A549 (cell line): Measurements from ENCODE around the gene GLIS1. TPM values are rescaled to one million over a fixed set of nuclear protein-coding genes. Genes with fewer than 3 reads are reported as not detected.

Experiments
- ATAC-seq, 2 experiments: fragments of 200-7000 bp in 1 of 2; fragments of >200 bp in 1 of 2; cut with Nextera tagmentation in 1 of 2; cut with Tn5 transposase in 1 of 2; 3 replicates each; pipeline versions ENCODE4 v1.8.0 to v1.9.1; 2018 to 2020; ENCODE audit warnings: mild to moderate bottlenecking in 1 of 2, moderate library complexity in 1 of 2
- CTCF ChIA-PET: fragments of 300-600 bp; sonication (Branson Sonifier 250); formaldehyde crosslinking; extraction: SDS; loops from one replicate; lab custom pipeline; 2021; ENCODE audit warnings: antibody characterized with exemption, inconsistent platforms; lab: Yijun Ruan, JAX
- POLR2A ChIA-PET: fragments of 350-600 bp; formaldehyde crosslinking; extraction: SDS; loops from one replicate; lab custom pipeline; 2021; ENCODE audit warnings: antibody characterized with exemption, inconsistent platforms; lab: Yijun Ruan, JAX
- DNase-seq, 2 experiments: peaks; one replicate each; pipeline versions ENCODE4 v3.0.0 to v3.0.0-alpha.2; 2011 to 2016; ENCODE audit warnings: low read depth in 1 of 2, low spot score in 1 of 2
- FAIRE-seq: peaks from 2 replicates; lab custom pipeline; 2011; peaks lifted over from hg19 to GRCh38; lab: Jason Lieb, UNC
- H3K27ac ChIP-seq, 2 experiments: fragments of >200 bp; sonication (Bioruptor Twin); formaldehyde crosslinking; 3 replicates each; pipeline ENCODE4 v1.5.1; 2016 to 2017
- H3K4me1 ChIP-seq: fragments of >200 bp; sonication (Bioruptor Twin); formaldehyde crosslinking; 3 replicates; pipeline ENCODE4 v1.6.1; 2016
- H3K4me2 ChIP-seq: fragments of >200 bp; sonication (Bioruptor Twin); formaldehyde crosslinking; 3 replicates; pipeline ENCODE4 v1.6.1; 2016
- H3K4me3 ChIP-seq: fragments of >200 bp; sonication (Bioruptor Twin); formaldehyde crosslinking; 3 replicates; pipeline ENCODE4 v1.5.1; 2016
- H3K9me3 ChIP-seq: fragments of >200 bp; sonication (Bioruptor Twin); formaldehyde crosslinking; 3 replicates; pipeline ENCODE4 v1.6.1; 2016
- E2F6 ChIP-seq: IDR thresholded peaks from 2 replicates; pipeline ENCODE4 v1.6.1; 2012; ENCODE audit warnings: low read depth, borderline replicate concordance
- ELK1 ChIP-seq: fragments of 150-350 bp; IDR thresholded peaks from 2 replicates; pipeline ENCODE4 v1.6.1; 2014; ENCODE audit warnings: low read depth, mild to moderate bottlenecking, low read length
- FOSB ChIP-seq: fragments of 250-450 bp; sonication (Bioruptor Pico); IDR thresholded peaks from 2 replicates; pipeline ENCODE4 v1.5.0; 2020; ENCODE audit warnings: mild to moderate bottlenecking, moderate library complexity
- HES2 ChIP-seq: fragments of >200 bp; sonication (Bioruptor Twin); formaldehyde crosslinking; IDR thresholded peaks from 2 replicates; pipeline ENCODE4 v1.6.1; 2016
- HMGXB4 ChIP-seq: fragments of 250-450 bp; sonication (Bioruptor Pico); IDR thresholded peaks from 2 replicates; pipeline ENCODE4 v1.5.0; 2021; ENCODE audit warnings: mild to moderate bottlenecking, moderate library complexity, borderline replicate concordance
- HOXA7 ChIP-seq: fragments of 250-450 bp; sonication (Bioruptor Pico); IDR thresholded peaks from 2 replicates; pipeline ENCODE4 v1.5.0; 2020; ENCODE audit warnings: mild to moderate bottlenecking, moderate library complexity
- KDM1A ChIP-seq: fragments of 200-600 bp; sonication (generic); IDR thresholded peaks from 2 replicates; pipeline ENCODE4 v1.6.1; 2016; ENCODE audit warnings: low read depth, mild to moderate bottlenecking
- KDM5A ChIP-seq: fragments of 200-600 bp; sonication (generic); IDR thresholded peaks from 2 replicates; pipeline ENCODE4 v1.6.1; 2016; ENCODE audit warnings: antibody characterized with exemption, mild to moderate bottlenecking
- MAFK ChIP-seq: fragments of 450-650 bp; IDR thresholded peaks from 2 replicates; pipeline ENCODE4 v1.6.1; 2014; ENCODE audit not compliant: partially characterized antibody
- MAX ChIP-seq: IDR thresholded peaks from 2 replicates; pipeline ENCODE4 v1.6.1; 2012
- MYC ChIP-seq: IDR thresholded peaks from 2 replicates; pipeline ENCODE4 v1.6.1; 2012; ENCODE audit warnings: mild to moderate bottlenecking, inconsistent platforms, low read length, improper control_type of control experiment, borderline replicate concordance
- RAD21 ChIP-seq, 2 experiments: fragments of >200 bp in 1 of 2; sonication (Bioruptor Twin) in 1 of 2; formaldehyde crosslinking in 1 of 2; IDR thresholded peaks in 1 of 2; conservative IDR thresholded peaks in 1 of 2; 2 replicates in 1 of 2; 3 replicates in 1 of 2; pipeline ENCODE4 v1.6.1; 2012 to 2018; ENCODE audit warnings: inconsistent platforms in 1 of 2
- RCOR1 ChIP-seq: fragments of 150-350 bp; IDR thresholded peaks from 2 replicates; pipeline ENCODE4 v1.6.1; 2014; ENCODE audit warnings: antibody characterized with exemption, low read length, low read depth
- RFX5 ChIP-seq: fragments of 450-650 bp; IDR thresholded peaks from 2 replicates; pipeline ENCODE4 v1.7.1; 2014; ENCODE audit warnings: antibody characterized with exemption, mild to moderate bottlenecking, moderate library complexity
- TFCP2L1 ChIP-seq: fragments of 250-450 bp; sonication (Bioruptor Pico); IDR thresholded peaks from 2 replicates; pipeline ENCODE4 v1.5.0; 2021; ENCODE audit warnings: mild to moderate bottlenecking
- TP53 ChIP-seq: fragments of 250-450 bp; sonication (Bioruptor Pico); IDR thresholded peaks from 2 replicates; pipeline ENCODE4 v1.5.0; 2021; ENCODE audit warnings: mild to moderate bottlenecking, moderate library complexity
- ZC3H11A ChIP-seq: fragments of 450-650 bp; IDR thresholded peaks from 2 replicates; pipeline ENCODE4 v1.6.1; 2014; ENCODE audit warnings: antibody characterized with exemption, mild to moderate bottlenecking
- WGBS: methylation state at CpG from one replicate; pipeline ENCODE4 v1.1.6; 2017; ENCODE audit errors: missing lambda C conversion rate; 5-methylcytosine and 5-hydroxymethylcytosine counted together
- polyA plus RNA-seq, 4 experiments: library from polyadenylated mRNA; depleted of rRNA in 3 of 4; stranded (reverse); fragments of >200 nt; fragmentation: RNase III in 1 of 4; extraction: RNeasy Plus Mini Kit Qiagen cat#74134 plus additional on column Dnase treatment in 1 of 4; gene quantifications; 2 replicates in 3 of 4; 3 replicates in 1 of 4; pipeline ENCODE4 v1.2.3, GENCODE V29; 2011 to 2017

Gene GLIS1
- polyA plus RNA-seq, 2 of the 4 experiments (the other 2 are of a cell fraction): 0.04 TPM; not detected in 1

GRCh38 chr1:53598966-53599365 is 140.0 kb downstream of the GLIS1 start (continued):
- TF ChIP-seq HMGXB4 (CRISPR knock-in tag) (no peak), FOSB (no peak), MYC (no peak)

- ChIA-PET POLR2A (no interaction called here), CTCF (interaction anchor here (0.9 to 1.0 kb wide), 2 partner anchors 8 to 110 kb away, joined by 3 read pairs; no protein-coding TSS in a partner anchor)
- TF ChIP-seq RAD21 (conservative IDR thresholded peaks at IDR 0.05 in 1 of 2, IDR thresholded peaks at IDR 0.05 in 1 of 2) (no peak), RCOR1 (no peak), HES2 (no peak), MAX (no peak), E2F6 (no peak), TP53 (CRISPR knock-in tag) (no peak)
- H3K9me3 ChIP-seq: no peaks in the 10 kb centered on the region
- WGBS: 61% methylated on average over 4 of the region's 7 CpGs
- DNase-seq (no peak), ATAC-seq (no peak), FAIRE-seq (no peak)
- H3K4me2 ChIP-seq: no peak overlapping the region
- H3K4me1 ChIP-seq: no peaks in the 10 kb centered on the region
- H3K4me3 ChIP-seq: no peak overlapping the region
- no peak overlapping the region for H3K27ac ChIP-seq
Measured at GRCh38 chr1:53595906-53596305, 143.1 kb downstream of the GLIS1 start.

GRCh38 chr1:53594391-53595180 is 144.4 kb downstream of the GLIS1 start:
- Histone ChIP-seq H3K4me2 (no peak overlapping the region), H3K4me1 (no peaks in the 10 kb centered on the region), H3K27ac (no peak overlapping the region)
- no peak for TF ChIP-seq MAX
- no peak for TF ChIP-seq RFX5
- TF ChIP-seq ZC3H11A: no peak
- TF ChIP-seq MYC: no peak
- TF ChIP-seq TFCP2L1 (CRISPR knock-in tag): no peak
- no peak for TF ChIP-seq HOXA7 (CRISPR knock-in tag)
- no peak for TF ChIP-seq KDM5A
- no peak for TF ChIP-seq MAFK
- no peak for TF ChIP-seq KDM1A
- TF ChIP-seq ELK1: no peak
- TF ChIP-seq, all 56 proteins: peak for 0
- POLR2A ChIA-PET: no interaction called here
- 71% methylated on average over 8 of the region's 31 CpGs for WGBS
- H3K4me3 ChIP-seq: no peak overlapping the region
- ATAC-seq (no peak), DNase-seq (no peak), FAIRE-seq (no peak)
- CTCF ChIA-PET: interaction anchor here (1.0 to 1.4 kb wide), 2 partner anchors 10 to 13 kb away, joined by 3 read pairs; no protein-coding TSS in a partner anchor
- H3K9me3 ChIP-seq: no peaks in the 10 kb centered on the region
